K562 (cell line): ENCODE measurements around the gene ATRNL1. TPM values are rescaled to one million over a fixed set of nuclear protein-coding genes. Genes with fewer than 3 reads are reported as not detected.

Experiments
- CHD2 ChIP-seq: IDR thresholded peaks from 2 replicates; pipeline ENCODE4 v1.6.1; 2011; ENCODE audit warnings: low read depth, low read length
- CHD4 ChIP-seq: fragments of 200-600 bp; sonication (generic); IDR thresholded peaks from 3 replicates; pipeline ENCODE4 v1.6.1; 2012; ENCODE audit warnings: low read depth, mild to moderate bottlenecking, mixed read lengths, low read length, inconsistent platforms; ENCODE audit not compliant: insufficient read depth, insufficient replicate concordance, poor library complexity, severe bottlenecking
- HBP1 ChIP-seq: fragments of 450-650 bp; formaldehyde crosslinking; IDR thresholded peaks from 2 replicates; pipeline ENCODE4 v1.4.0; 2022; ENCODE audit warnings: missing genetic modification characterization
- HDAC3 ChIP-seq: fragments of 450-650 bp; IDR thresholded peaks from 2 replicates; pipeline ENCODE4 v1.6.1; 2018; ENCODE audit warnings: borderline replicate concordance, mild to moderate bottlenecking, moderate library complexity; ENCODE audit not compliant: partially characterized antibody
- IRF2 ChIP-seq: sonication (generic); formaldehyde crosslinking; IDR thresholded peaks from 2 replicates; pipeline ENCODE4 v1.8.1; 2022; ENCODE audit warnings: mild to moderate bottlenecking, missing genetic modification reagents
- PHTF2 ChIP-seq: fragments of 250-450 bp; sonication (Bioruptor Pico); IDR thresholded peaks from 2 replicates; pipeline ENCODE4 v1.5.0; 2021; ENCODE audit warnings: mild to moderate bottlenecking
- SAFB ChIP-seq: fragments of 200-400 bp; formaldehyde crosslinking; IDR thresholded peaks from 2 replicates; pipeline ENCODE4 v1.6.1; 2017; ENCODE audit warnings: low read depth, low read length, borderline replicate concordance
- SNRNP70 ChIP-seq: fragments of 200-400 bp; formaldehyde crosslinking; optimal IDR thresholded peaks from 2 replicates; pipeline ENCODE3; 2017; ENCODE audit warnings: low read depth, low read length
- TARDBP ChIP-seq: fragments of 450-650 bp; IDR thresholded peaks from 2 replicates; pipeline ENCODE4 v1.6.1; 2016
- ZBTB11 ChIP-seq, 3 experiments: fragments of 200-800 bp in 1 of 3; fragments of 250-450 bp in 1 of 3; fragments of 450-650 bp in 1 of 3; sonication (Bioruptor Pico) in 1 of 3; sonication (Bioruptor generic) in 1 of 3; formaldehyde crosslinking in 1 of 3; IDR thresholded peaks; 2 replicates each; pipeline versions ENCODE4 v1.6.1 to v1.8.0; 2016 to 2022; ENCODE audit warnings: mild to moderate bottlenecking in 2 of 3, missing genetic modification characterization in 2 of 3, missing compliant biosample characterization in 1 of 3, moderate library complexity in 1 of 3
- ZKSCAN1 ChIP-seq: fragments of 150-350 bp; IDR thresholded peaks from 2 replicates; pipeline ENCODE4 v1.6.1; 2016; ENCODE audit warnings: low read depth, low read length
- ZNF143 ChIP-seq: sonication (generic); formaldehyde crosslinking; IDR thresholded peaks from 2 replicates; pipeline ENCODE4 v1.9.0; 2022; ENCODE audit warnings: mild to moderate bottlenecking, missing genetic modification reagents
- ZNF324 ChIP-seq: fragments of 250-450 bp; sonication (Bioruptor Pico); IDR thresholded peaks from 2 replicates; pipeline ENCODE4 v1.4.0; 2020; ENCODE audit warnings: mild to moderate bottlenecking
- ZNF518B ChIP-seq: fragments of 250-450 bp; sonication (Bioruptor Pico); IDR thresholded peaks from 2 replicates; pipeline ENCODE4 v1.5.0; 2021; ENCODE audit warnings: mild to moderate bottlenecking, moderate library complexity
- polyA plus RNA-seq, 8 experiments: library from polyadenylated mRNA; depleted of rRNA in 4 of 8; stranded (reverse) in 5 of 8; unstranded in 3 of 8; fragments of >200 nt; fragmentation: Nextera tagmentation in 2 of 8; fragmentation: Illumina TruSeq in 1 of 8; extraction: Ambion mirVana in 2 of 8; extraction: Trizol in 1 of 8; gene quantifications; 2 replicates each; pipeline versions ENCODE4 v1.2.1 to v1.2.3, GENCODE V29; 2011 to 2014; ENCODE audit warnings: inconsistent platforms in 1 of 8, missing spikeins in 1 of 8
- total RNA-seq, 7 experiments: library from RNA; depleted of rRNA in 6 of 7; stranded (reverse); fragments of >200 nt in 6 of 7; fragmentation: Illumina TruSeq in 2 of 7; extraction: Trizol in 2 of 7; gene quantifications; 2 replicates each; pipeline versions ENCODE4 v1.2.1 to v1.2.3, GENCODE V29; 2011 to 2021; ENCODE audit warnings: low replicate concordance in 1 of 7

ATRNL1 gene
- total and polyA plus RNA-seq, 9 of the 15 experiments (the other 6 are each of a cell fraction or from before 2014, with no cell fraction given) = 0.18 TPM; not detected in 8

DNA sequence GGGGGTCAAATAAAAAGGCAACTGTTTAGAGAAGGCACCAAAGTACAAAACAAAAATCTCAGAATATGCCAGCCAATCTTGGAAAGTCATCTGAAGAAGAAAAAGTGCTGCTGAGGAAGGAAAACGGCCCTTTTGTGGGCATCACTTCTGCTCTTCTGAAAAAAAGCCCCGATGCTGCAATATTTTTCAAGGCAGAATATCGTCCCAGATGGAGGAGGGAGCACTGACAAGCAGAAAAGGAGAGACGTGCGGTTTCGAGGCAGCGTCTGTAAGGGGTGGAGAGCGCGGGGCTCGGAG lies 959 bp upstream of the ATRNL1 start (continued):
- TF ChIP-seq HBP1 (CRISPR knock-in tag) (no peak), PHTF2 (no peak), CHD2 (no peak), ZNF324 (no peak), ZBTB11 (CRISPR knock-in tag; IDR thresholded peaks at IDR 0.05) (no peak), TARDBP (no peak), CHD4 (no peak), IRF2 (CRISPR knock-in tag) (no peak), SNRNP70 (no peak), HDAC3 (no peak), SAFB (no peak), ZKSCAN1 (no peak), ZNF143 (CRISPR knock-in tag) (no peak), ZNF518B (CRISPR knock-in tag) (no peak)
- TF ChIP-seq, all 486 proteins: peak for 0
